ENCODE data around the gene ATXN7. TPM values are rescaled to one million over a fixed set of nuclear protein-coding genes. Genes with fewer than 3 reads are reported as not detected.
A peak's percentile ranks its signal among the peaks of the same experiment; 100 is the strongest.

Gene ATXN7
- total RNA-seq, 4 donors from 2014 or later, result 44.8 to 113 (median 51.0) TPM

DNA sequence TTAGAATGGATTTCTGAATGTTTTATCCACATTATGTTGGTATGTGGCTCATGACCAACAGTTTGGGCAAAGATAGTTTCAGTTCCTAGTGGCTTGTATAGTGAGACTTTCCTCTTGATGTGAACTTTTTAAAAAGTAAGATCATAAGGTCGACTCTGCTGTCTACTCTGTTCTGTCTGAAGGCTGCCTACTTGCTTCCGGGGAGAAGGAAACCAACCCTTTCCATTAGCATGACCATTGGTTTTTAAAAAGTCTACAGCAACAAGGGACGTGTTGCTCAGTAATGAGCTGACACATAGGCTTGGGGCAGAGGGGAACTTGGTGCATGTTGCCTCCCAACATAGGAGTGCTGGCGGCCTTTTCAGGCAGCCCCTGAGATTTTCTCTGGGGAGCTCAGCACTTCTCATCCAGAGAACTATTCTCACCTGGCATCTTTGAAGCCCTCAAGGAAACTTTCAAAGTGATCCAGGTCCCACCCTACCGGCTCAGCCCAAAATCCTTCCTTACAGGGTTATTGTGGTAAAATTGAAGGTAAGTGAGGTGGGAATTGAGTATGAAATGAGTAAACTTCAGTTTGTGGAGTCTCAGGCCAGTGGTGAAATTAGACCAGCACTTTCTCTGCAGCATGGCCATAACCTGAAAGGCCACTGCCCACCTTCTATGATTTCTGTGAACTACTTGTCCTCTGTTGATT, 129.0 kb downstream of the ATXN7 start:
- H3K36me3 ChIP-seq, result peaks cover 0 to 72% (median 21%) of the 10 kb centered on the region in 4 donors
- peaks cover 0 to 7% (median 1%) of the 10 kb centered on the region in 4 donors for H3K4me1 ChIP-seq
- WGBS, 2 donors (ENCODE audit: low coverage in 1 of 2), result 80 to 83% methylated on average over 1 to 5 of the region's 5 CpGs
- no peak overlapping the region for H3K4me3 ChIP-seq
- H3K27ac ChIP-seq, result peak overlapping the region in 1 of 4 donors; percentile 28
- H3K27me3 ChIP-seq, result no peaks in the 10 kb centered on the region
- H3K9me3 ChIP-seq, result no peaks in the 10 kb centered on the region
- intact Hi-C loops (cut with DNase I; ENCODE audit: low total_unique reads) (loop anchor here (10.0 kb wide), 1 partner anchor 78 kb away; the partner anchor contains the start of gene SCAANT1), in situ Hi-C loops (cut with MboI; ENCODE audit: low pct_ligation_motif_present in 1 of 4, low pct_unique_long_range_greater_than_20kb in 1 of 4, low sequenced_read_pairs in 3 of 4) (no loop called here)
- TF ChIP-seq POLR2A (IDR thresholded peaks at IDR 0.05) (no peak), CTCF (IDR thresholded peaks at IDR 0.05) (no peak), EP300 (IDR thresholded peaks at IDR 0.05; ENCODE audit: low read depth) (no peak), POLR2AphosphoS5 (IDR thresholded peaks at IDR 0.05) (no peak)
- no peak for DNase-seq

- TF ChIP-seq POLR2A (IDR thresholded peaks at IDR 0.05), result no peak
- TF ChIP-seq POLR2AphosphoS5 (IDR thresholded peaks at IDR 0.05), result peak in 1 of 3 donors; percentile 24
- TF ChIP-seq CTCF (IDR thresholded peaks at IDR 0.05), result peak; percentile 91 to 94 (median 93)
- DNase-seq, result peak; percentile 68
- Histone ChIP-seq H3K4me3 (no peak overlapping the region), H3K27ac (no peak overlapping the region), H3K9me3 (no peaks in the 10 kb centered on the region), H3K27me3 (no peaks in the 10 kb centered on the region), H3K36me3 (peaks cover 0 to 65% (median 19%) of the 10 kb centered on the region in 4 donors), H3K4me1 (peaks cover 0 to 7% (median 1%) of the 10 kb centered on the region in 4 donors)
- 36% methylated on average over 3 of the region's 3 CpGs; no CpG with 5 or more reads in 1 of the 2 donors for WGBS, 2 donors (ENCODE audit: low coverage in 1 of 2)
- in situ Hi-C loops (cut with MboI; ENCODE audit: low pct_ligation_motif_present in 1 of 4, low pct_unique_long_range_greater_than_20kb in 1 of 4, low sequenced_read_pairs in 3 of 4) (no loop called here), intact Hi-C loops (cut with DNase I; ENCODE audit: low total_unique reads) (loop anchor here (10.0 kb wide), 1 partner anchor 79 kb away; the partner anchor contains the start of gene SCAANT1)
Measured at GRCh38 chr3:63993653-63994079, 130.0 kb downstream of the ATXN7 start.

DNA sequence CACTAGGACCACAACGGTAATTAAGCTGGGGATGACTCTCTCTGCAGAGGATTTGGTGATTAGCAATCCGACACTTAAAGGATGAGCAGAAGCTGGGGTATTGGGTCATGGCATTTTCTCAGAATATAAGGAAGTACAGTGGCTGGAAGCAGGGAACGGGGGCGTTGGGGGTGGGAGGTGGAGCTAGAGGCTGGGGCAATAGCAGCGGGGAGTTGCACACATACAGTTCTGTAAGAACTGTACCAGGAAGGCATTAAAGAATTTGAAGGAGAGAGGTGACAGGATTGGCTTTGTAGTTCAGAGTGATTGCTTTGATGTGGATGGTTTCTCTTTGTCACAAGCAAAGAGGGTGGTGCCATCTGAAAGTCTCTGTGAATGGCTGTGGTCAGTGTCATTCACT, 131.4 kb downstream of the ATXN7 start:
- intact Hi-C loops (cut with DNase I; ENCODE audit: low total_unique reads), result loop anchor here (10.0 kb wide), 1 partner anchor 80 kb away; the partner anchor contains the start of gene SCAANT1
- in situ Hi-C loops (cut with MboI; ENCODE audit: low pct_ligation_motif_present in 1 of 4, low pct_unique_long_range_greater_than_20kb in 1 of 4, low sequenced_read_pairs in 3 of 4), result no loop called here
- 83 to 89% methylated on average over 2 to 5 of the region's 5 CpGs for WGBS, 2 donors (ENCODE audit: low coverage in 1 of 2)
- H3K4me1 ChIP-seq, result peaks cover 0 to 7% (median 1%) of the 10 kb centered on the region in 4 donors
- TF ChIP-seq CTCF (IDR thresholded peaks at IDR 0.05) (no peak), EP300 (IDR thresholded peaks at IDR 0.05; ENCODE audit: low read depth) (no peak), POLR2A (IDR thresholded peaks at IDR 0.05) (no peak), POLR2AphosphoS5 (IDR thresholded peaks at IDR 0.05) (no peak)
- H3K4me3 ChIP-seq, result no peak overlapping the region
- DNase-seq, result no peak
- no peaks in the 10 kb centered on the region for H3K27me3 ChIP-seq
- H3K27ac ChIP-seq, result no peak overlapping the region
- no peaks in the 10 kb centered on the region for H3K9me3 ChIP-seq
- H3K36me3 ChIP-seq, result peaks cover 0 to 60% (median 18%) of the 10 kb centered on the region in 4 donors

GRCh38 chr3:63998852-63999754, 135.4 kb downstream of the ATXN7 start:
- intact Hi-C loops (cut with DNase I; ENCODE audit: low total_unique reads) (loop anchor here (10.0 kb wide), 1 partner anchor 84 kb away; the partner anchor contains the start of gene SCAANT1), in situ Hi-C loops (cut with MboI; ENCODE audit: low pct_ligation_motif_present in 1 of 4, low pct_unique_long_range_greater_than_20kb in 1 of 4, low sequenced_read_pairs in 3 of 4) (no loop called here)
- peaks cover 0 to 41% (median 16%) of the 10 kb centered on the region in 4 donors for H3K36me3 ChIP-seq
- TF ChIP-seq POLR2A (IDR thresholded peaks at IDR 0.05) (no peak), EP300 (IDR thresholded peaks at IDR 0.05; ENCODE audit: low read depth) (no peak), POLR2AphosphoS5 (IDR thresholded peaks at IDR 0.05) (no peak)
- no peaks in the 10 kb centered on the region for H3K27me3 ChIP-seq
- WGBS, 2 donors (ENCODE audit: low coverage in 1 of 2), result 87% methylated on average over 10 of the region's 10 CpGs
- no peak overlapping the region for H3K27ac ChIP-seq
- no peak for DNase-seq
- no peaks in the 10 kb centered on the region for H3K4me1 ChIP-seq
- H3K9me3 ChIP-seq, result no peaks in the 10 kb centered on the region
- H3K4me3 ChIP-seq, result no peak overlapping the region
